HT-29 (cell line): Measurements from ENCODE around the gene SLIT3. TPM values are rescaled to one million over a fixed set of nuclear protein-coding genes. Genes with fewer than 3 reads are reported as not detected.
"Not testable (repeated sequence)": the region's sequence is repeated elsewhere in the genome, so short reads cannot be mapped to it uniquely, and the experiment has no call there.

Experiments
- DNase-seq: peaks from one replicate; pipeline ENCODE4 v3.0.0-alpha.2; 2015; ENCODE audit warnings: low spot score
- total RNA-seq: library from RNA; depleted of rRNA; stranded (reverse); fragments of >200 nt; shearing (Covaris generic); gene quantifications from 2 replicates; pipeline ENCODE4 v1.2.3, GENCODE V29; 2014

SLIT3 gene
- total RNA-seq, 1 experiment from 2014 or later, result not detected

- not testable (repeated sequence) for DNase-seq
Observed at GRCh38 chr5:168746126-168746892, 554.6 kb downstream of the SLIT3 start.

- no peak for DNase-seq
Observed at GRCh38 chr5:168743617-168744016, 557.3 kb downstream of the SLIT3 start.

DNA sequence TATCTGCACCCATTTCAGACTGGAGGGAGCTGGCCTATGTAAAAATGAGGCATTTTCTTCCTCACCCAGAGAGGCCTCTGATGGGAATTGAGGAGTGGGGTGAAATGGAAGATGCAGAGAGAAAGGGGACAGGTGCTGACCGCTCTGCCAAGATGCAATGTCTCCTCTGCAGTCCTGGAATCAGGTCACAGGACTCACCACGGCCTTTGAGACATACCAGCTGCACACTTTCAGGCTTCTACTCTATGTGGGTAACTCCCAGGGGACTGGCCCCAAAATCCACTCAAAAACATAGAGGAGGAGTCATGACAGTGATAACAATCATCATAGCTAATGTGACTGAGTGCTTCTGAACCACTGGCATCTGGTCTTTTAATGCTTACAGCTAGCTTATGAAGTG is 558.6 kb downstream of the SLIT3 start:
- DNase-seq, result not testable (repeated sequence)

- no peak for DNase-seq
Observed at GRCh38 chr5:168740811-168741213, 560.1 kb downstream of the SLIT3 start.

GRCh38 chr5:168740092-168740800 is 560.7 kb downstream of the SLIT3 start:
- DNase-seq, result no peak

DNA sequence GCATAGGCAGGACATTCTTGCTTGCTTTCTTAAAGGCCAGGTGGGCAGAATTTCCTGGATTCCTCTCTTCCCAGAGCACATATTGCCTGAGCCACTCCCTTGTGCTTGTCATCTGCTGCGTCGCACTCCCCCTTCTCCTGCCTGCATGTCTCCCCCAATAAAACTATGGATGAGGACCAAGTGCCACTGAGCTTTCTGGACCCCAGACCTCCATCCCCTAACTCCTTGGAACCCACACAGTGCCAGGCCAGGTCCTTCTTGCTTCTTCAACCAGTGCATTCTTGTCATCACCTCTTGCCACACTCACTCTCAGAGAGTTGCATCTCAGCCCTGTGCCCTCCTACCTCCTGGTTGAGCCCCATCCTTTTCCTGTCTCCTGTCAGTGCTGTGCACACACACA is 563.9 kb downstream of the SLIT3 start:
- DNase-seq, result no peak

- no peak for DNase-seq
Observed at GRCh38 chr5:168736281-168736831, 564.6 kb downstream of the SLIT3 start.

DNA sequence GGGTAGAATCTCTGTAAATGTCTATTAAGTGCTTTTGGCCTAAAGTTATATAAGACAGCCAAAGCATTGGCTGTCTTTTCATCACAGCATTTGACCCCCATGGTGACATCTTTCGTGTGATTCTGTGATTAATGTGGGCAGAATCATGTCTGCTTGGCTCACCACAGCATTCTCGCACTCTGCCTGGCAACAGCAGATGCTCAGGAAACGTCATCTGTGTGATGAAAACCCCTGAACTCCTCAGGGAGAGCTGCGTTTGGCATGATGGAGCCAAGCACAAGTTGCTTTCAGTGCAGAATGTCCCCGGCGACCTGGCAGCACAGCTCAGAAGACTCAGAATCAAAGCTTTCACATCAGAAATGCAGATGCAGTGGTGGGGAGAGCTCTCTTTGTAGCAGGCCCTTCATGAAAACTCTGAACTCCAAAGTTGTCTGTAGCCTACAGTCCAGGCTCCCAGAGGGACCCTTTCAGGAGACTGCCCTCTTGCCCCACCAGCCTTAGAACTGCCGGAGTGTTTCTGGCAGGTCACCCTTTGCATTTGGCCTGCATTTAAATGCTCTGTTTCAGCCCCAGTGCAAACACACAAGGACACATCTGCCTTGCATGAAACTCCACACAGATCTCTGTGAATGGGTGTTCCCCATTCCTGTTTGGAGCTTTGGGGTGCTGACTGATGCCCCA is 566.2 kb downstream of the SLIT3 start:
- DNase-seq, result no peak

DNA sequence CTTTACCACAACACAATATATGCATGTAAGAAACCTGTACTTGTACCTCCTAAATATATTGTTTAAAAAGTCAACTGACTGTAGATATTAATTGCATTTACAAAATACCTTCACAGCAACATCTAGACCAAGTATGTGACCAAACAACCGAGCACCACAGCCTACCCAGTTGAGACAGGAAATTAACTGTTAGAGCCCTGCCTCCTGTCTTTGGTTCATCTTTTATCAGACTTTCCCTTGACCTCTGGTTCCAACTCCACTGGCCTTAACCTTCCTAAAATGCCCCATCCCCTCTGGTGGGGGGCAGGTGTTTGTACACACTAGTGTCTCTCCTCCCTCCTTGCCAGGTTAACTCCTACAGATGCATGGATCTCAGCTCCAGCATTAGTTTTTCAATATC is 566.8 kb downstream of the SLIT3 start:
- DNase-seq, result no peak

DNA sequence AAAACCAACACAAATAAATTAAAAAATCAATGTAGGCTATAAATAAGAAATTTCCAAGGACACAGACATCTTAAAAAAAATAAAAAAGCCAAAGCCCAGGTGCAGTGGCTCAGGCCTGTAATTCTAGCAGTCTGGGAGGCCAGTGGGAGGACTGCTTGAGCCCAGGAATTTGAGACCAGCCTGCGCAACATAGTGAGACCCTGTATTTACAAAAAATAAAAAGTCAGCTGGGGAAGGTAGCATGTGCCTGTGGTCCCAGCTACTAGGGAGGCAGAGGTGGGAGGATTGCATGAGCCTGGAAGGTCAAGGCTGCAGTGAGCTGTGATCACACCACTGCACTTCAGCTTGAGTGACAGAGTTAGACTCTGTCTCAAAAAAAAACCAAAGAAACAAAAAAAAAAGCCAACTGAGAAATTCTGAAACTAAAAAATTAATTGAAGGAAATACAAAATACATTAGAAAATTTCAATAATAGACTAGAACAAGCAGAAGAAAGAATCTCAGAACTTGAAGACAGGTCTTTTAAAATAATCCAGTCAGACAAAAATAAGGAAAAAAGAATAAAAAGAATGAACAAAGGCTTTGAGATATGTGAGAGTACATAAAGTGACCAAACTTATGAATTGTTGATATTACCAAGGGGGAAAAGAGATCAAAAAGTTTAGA is 572.3 kb downstream of the SLIT3 start:
- DNase-seq, result no peak

DNA sequence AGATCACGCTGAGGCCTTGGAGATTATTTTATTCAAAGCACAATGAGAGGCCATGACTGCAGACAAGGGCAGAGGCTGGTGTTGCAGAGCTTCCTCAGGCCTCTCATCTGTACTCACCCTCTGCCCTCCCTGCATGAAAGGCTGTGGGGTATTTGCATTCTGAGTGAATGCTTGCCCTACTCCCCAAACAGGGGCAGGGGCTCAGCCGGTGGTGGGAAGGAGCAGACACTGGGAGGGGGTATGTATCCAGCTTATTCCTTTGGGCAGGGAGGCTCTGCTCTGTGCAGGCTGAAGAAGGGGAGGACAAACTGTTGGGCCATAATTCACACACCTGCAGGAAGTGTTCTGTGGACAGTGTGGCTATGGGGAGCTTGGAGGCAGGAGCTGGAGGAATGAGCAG is 573.4 kb downstream of the SLIT3 start:
- no peak for DNase-seq

- no peak for DNase-seq
Observed at GRCh38 chr5:168726342-168726741, 574.6 kb downstream of the SLIT3 start.

DNA sequence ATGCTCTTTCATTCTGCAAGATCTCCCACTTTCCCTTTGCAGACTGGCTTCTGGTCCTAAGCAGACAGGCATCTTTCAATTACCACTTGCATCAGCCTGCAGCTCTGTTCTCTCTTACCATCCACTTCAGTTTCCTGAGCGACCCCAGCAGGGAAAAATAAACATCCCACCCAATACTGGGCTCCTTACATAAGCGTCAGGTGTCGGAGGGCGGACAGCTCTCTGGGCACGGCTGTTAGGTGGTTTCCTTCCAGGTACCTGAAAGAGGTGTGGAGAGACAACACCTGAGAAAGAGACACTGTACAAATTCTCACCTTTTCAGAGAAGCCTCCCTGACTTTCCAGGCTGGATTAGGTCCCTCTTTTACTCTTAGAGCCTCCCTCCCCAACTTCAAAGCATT is 576.7 kb downstream of the SLIT3 start:
- no peak for DNase-seq

DNA sequence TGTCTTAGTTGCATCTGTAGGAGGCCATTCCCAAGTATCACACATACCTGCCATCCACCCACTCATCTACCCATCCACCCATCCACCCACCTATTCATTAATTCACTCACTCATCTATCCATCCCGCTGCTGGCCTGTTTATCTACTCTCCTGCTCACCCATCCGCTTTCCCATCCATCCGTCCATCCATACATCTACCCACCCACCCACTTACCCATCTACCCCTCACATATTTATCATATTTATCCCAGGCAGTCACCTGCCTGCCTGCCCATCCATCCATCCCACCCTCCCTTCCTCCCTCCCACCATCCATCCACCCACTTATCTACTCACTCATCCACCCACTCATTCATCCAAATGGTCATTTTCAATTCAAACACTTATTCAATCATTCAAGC is 577.9 kb downstream of the SLIT3 start:
- no peak for DNase-seq

- DNase-seq, result no peak
Observed at GRCh38 chr5:168721966-168722365, 579.0 kb downstream of the SLIT3 start.

- DNase-seq, result no peak
Observed at GRCh38 chr5:168721002-168721753, 579.8 kb downstream of the SLIT3 start.

DNA sequence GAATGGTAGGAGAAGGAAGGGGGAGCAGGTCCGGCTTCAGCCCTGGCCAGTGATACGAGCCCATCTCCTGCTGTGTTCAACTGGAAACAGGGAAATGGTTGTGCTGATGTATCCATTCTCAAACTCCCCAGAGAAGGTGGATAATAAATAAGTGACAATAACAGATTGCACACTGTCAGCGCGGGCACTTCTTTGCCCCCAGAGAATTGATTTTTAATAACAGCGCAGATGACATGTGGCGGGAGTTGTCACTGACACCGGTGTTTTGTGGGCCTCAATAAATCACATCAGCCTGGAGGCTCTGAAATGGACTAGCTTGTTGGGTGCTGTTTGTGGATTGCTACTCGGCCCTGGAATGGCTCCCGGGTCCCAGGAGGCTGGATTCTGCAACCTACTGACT is 580.4 kb downstream of the SLIT3 start:
- DNase-seq, result no peak

- no peak for DNase-seq
Observed at GRCh38 chr5:168714046-168714445, 586.9 kb downstream of the SLIT3 start.

DNA sequence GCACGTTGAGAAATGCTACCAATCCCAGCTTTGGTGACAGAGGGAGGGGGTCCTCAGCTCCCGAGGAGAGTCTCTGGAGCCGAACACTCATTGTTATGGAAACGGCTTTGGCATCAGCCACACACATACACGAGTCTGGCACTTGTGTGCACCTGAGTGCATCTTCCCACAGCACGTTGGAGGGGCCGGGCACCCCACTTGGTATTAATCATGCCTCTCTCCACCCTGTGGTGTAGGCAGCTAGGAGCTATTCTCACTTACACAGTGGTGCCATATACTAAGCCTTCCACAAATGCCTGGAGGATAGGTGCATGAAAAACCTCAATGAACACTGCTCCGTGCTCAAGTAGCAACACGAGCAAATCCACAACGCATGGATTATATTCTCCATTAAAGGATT is 587.9 kb downstream of the SLIT3 start:
- no peak for DNase-seq

- peak; percentile 22 for DNase-seq
Observed at GRCh38 chr5:168712280-168712924, 588.5 kb downstream of the SLIT3 start.
